ENCODE results near the gene SLC45A2. TPM values are rescaled to one million over a fixed set of nuclear protein-coding genes. Genes with fewer than 3 reads are reported as not detected.

The SLC45A2 gene
- total RNA-seq, 1 experiment from 2014 or later, result not detected

GRCh38 chr5:33968211-33969005 is 16.1 kb downstream of the SLC45A2 start:
- no peak overlapping the region for H3K23ac ChIP-seq (ENCODE audit: insufficient read length, low read depth, low read length)
- no CpG with 5 or more reads among the region's 3 CpGs for WGBS (ENCODE audit: extremely low coverage, insufficient read length, low lambda C conversion rate)
- no peak for DNase-seq

More at GRCh38 chr5:33968211-33969005, 16.1 kb downstream of the SLC45A2 start:
- no peaks in the 10 kb centered on the region for H3K27me3 ChIP-seq (ENCODE audit: insufficient read depth, low read length)
- no peak overlapping the region for H3K9ac ChIP-seq (ENCODE audit: extremely low read depth, insufficient read length, low read length)
- no peak overlapping the region for H2BK20ac ChIP-seq (ENCODE audit: low read depth, low read length, poor library complexity, severe bottlenecking)
- H3K9me3 ChIP-seq (ENCODE audit: control insufficient read depth, low read depth, low read length), result no peaks in the 10 kb centered on the region
- H4K8ac ChIP-seq (replicated peaks; ENCODE audit: insufficient read length, low read depth, low read length), result no peak overlapping the region
- no peaks in the 10 kb centered on the region for H3K79me2 ChIP-seq (ENCODE audit: insufficient read depth, low read length)
- no peaks in the 10 kb centered on the region for H3K23me2 ChIP-seq (ENCODE audit: insufficient read length, low read depth, low read length, poor library complexity, severe bottlenecking)
- H4K20me1 ChIP-seq (ENCODE audit: control insufficient read depth, insufficient read depth, insufficient read length), result no peaks in the 10 kb centered on the region
- H4K5ac ChIP-seq (ENCODE audit: insufficient read length, low read depth, low read length), result no peak overlapping the region
- no peak overlapping the region for H2AK5ac ChIP-seq (ENCODE audit: insufficient read length, low read length)
- H2AFZ ChIP-seq (ENCODE audit: low read length), result no peak overlapping the region
- Mint-ChIP-seq H3K27ac (no peak overlapping the region), H3K4me1 (peaks cover 12 to 14% of the 10 kb centered on the region in 2 experiments; a peak in 3 of 4 replicates), H3K4me3 (no peak overlapping the region), H3K9me3 (no peaks in the 10 kb centered on the region), H3K27me3 (ENCODE audit: low read depth) (no peaks in the 10 kb centered on the region), H3K36me3 (ENCODE audit: insufficient read depth in 1 of 3, low read depth in 3 of 3) (no peaks in the 10 kb centered on the region)
- no peak overlapping the region for H2BK120ac ChIP-seq (ENCODE audit: low read depth, low read length, poor library complexity, severe bottlenecking)
- H3K27ac ChIP-seq (ENCODE audit: insufficient read length, low read depth, low read length), result no peak overlapping the region
- H3T11ph ChIP-seq (ENCODE audit: low read length), result no peak overlapping the region
- H4K91ac ChIP-seq (ENCODE audit: insufficient read length, low read depth, low read length), result no peak overlapping the region
- no peak overlapping the region for H2BK5ac ChIP-seq (ENCODE audit: insufficient read length, low read length)
- H3K4me2 ChIP-seq (ENCODE audit: insufficient read depth, insufficient read length, low read length), result no peak overlapping the region
- no peak for TF ChIP-seq CTCF (conservative IDR thresholded peaks at IDR 0.05)
- H2BK12ac ChIP-seq (ENCODE audit: insufficient read length, low read depth, low read length), result no peak overlapping the region
- no peaks in the 10 kb centered on the region for H3K79me1 ChIP-seq (ENCODE audit: insufficient read depth, low read depth, low read length, poor library complexity, severe bottlenecking)
- H3K14ac ChIP-seq (ENCODE audit: insufficient read depth, low read length), result no peak overlapping the region; the same call in 1 of the 2 replicates
- H3K4me1 ChIP-seq (ENCODE audit: insufficient read depth, low read length), result no peaks in the 10 kb centered on the region
- H3K56ac ChIP-seq (ENCODE audit: insufficient read length, low read depth, low read length), result no peak overlapping the region
- H3K4ac ChIP-seq (ENCODE audit: low read depth, low read length), result no peak overlapping the region
- no peak overlapping the region for H3K18ac ChIP-seq (ENCODE audit: insufficient read length, low read depth, low read length)
- H2BK15ac ChIP-seq (ENCODE audit: low read depth, low read length), result no peak overlapping the region
